SK-N-SH treated with all-trans-retinoic acid at 6 μM for 48 hours (cell line): ENCODE measurements around the gene MTRF1.

Source experiments
- ATAC-seq: fragments of 200-7000 bp; cut with Tn5 transposase; 3 replicates; pipeline ENCODE4 v1.9.1; 2020; ENCODE audit warnings: mild to moderate bottlenecking, moderate library complexity
- BACH2 ChIP-seq: fragments of 250-450 bp; sonication (Bioruptor Pico); IDR thresholded peaks from 2 replicates; pipeline ENCODE4 v1.9.0; 2021; ENCODE audit warnings: mild to moderate bottlenecking, borderline replicate concordance
- CSDC2 ChIP-seq: fragments of 250-450 bp; sonication (Bioruptor Pico); IDR thresholded peaks from 2 replicates; pipeline ENCODE4 v1.5.0; 2020; ENCODE audit warnings: mild to moderate bottlenecking, moderate library complexity
- ESRRG ChIP-seq: fragments of 250-450 bp; sonication (Bioruptor Pico); IDR thresholded peaks from 2 replicates; pipeline ENCODE4 v1.6.1; 2021; ENCODE audit warnings: mild to moderate bottlenecking
- GLIS3 ChIP-seq: fragments of 250-450 bp; sonication (Bioruptor Pico); IDR thresholded peaks from 2 replicates; pipeline ENCODE4 v1.5.0; 2020; ENCODE audit warnings: mild to moderate bottlenecking, moderate library complexity
- ISL1 ChIP-seq: fragments of 250-450 bp; sonication (Bioruptor Pico); IDR thresholded peaks from 2 replicates; pipeline ENCODE4 v2.1.2; 2022; ENCODE audit warnings: mild to moderate bottlenecking, moderate library complexity
- OSR1 ChIP-seq: fragments of 250-450 bp; sonication (Bioruptor Pico); IDR thresholded peaks from 2 replicates; pipeline ENCODE4 v1.8.0; 2022; ENCODE audit warnings: moderate library complexity, mild to moderate bottlenecking, inconsistent platforms
- PPARA ChIP-seq: fragments of 250-450 bp; sonication (Bioruptor Pico); IDR thresholded peaks from 2 replicates; pipeline ENCODE4 v1.5.0; 2020; ENCODE audit warnings: mild to moderate bottlenecking, borderline replicate concordance
- TCF4 ChIP-seq: fragments of 250-450 bp; sonication (Bioruptor Pico); IDR thresholded peaks from 2 replicates; pipeline ENCODE4 v1.8.0; 2021; ENCODE audit warnings: mild to moderate bottlenecking, moderate library complexity, borderline replicate concordance
- ZFP3 ChIP-seq: fragments of 250-450 bp; sonication (Bioruptor Pico); IDR thresholded peaks from 2 replicates; pipeline ENCODE4 v1.5.0; 2020; ENCODE audit warnings: mild to moderate bottlenecking, moderate library complexity
- ZFP30 ChIP-seq: fragments of 450-650 bp; formaldehyde crosslinking; IDR thresholded peaks from 2 replicates; pipeline ENCODE4 v1.5.0; 2022; ENCODE audit warnings: mild to moderate bottlenecking, moderate library complexity
- ZNF70 ChIP-seq: fragments of 450-650 bp; formaldehyde crosslinking; IDR thresholded peaks from 2 replicates; pipeline ENCODE4 v1.5.0; 2020; ENCODE audit warnings: mild to moderate bottlenecking, moderate library complexity
- ZNF8 ChIP-seq: fragments of 450-650 bp; formaldehyde crosslinking; IDR thresholded peaks from 2 replicates; pipeline ENCODE4 v1.5.0; 2020; ENCODE audit warnings: mild to moderate bottlenecking, moderate library complexity
- TF ChIP-seq, protein P1 (sequence below): fragments of 250-450 bp; sonication (Bioruptor Pico); IDR thresholded peaks from 2 replicates; pipeline ENCODE4 v1.5.1; 2021; ENCODE audit warnings: mild to moderate bottlenecking, moderate library complexity
- TF ChIP-seq, protein P2 (sequence below): fragments of 250-450 bp; sonication (Bioruptor Pico); IDR thresholded peaks from 2 replicates; pipeline ENCODE4 v1.5.0; 2020; ENCODE audit warnings: mild to moderate bottlenecking, moderate library complexity
- TF ChIP-seq, protein P3 (sequence below): fragments of 250-450 bp; sonication (Bioruptor Pico); IDR thresholded peaks from 2 replicates; pipeline ENCODE4 v1.8.0; 2020; ENCODE audit warnings: mild to moderate bottlenecking, moderate library complexity, borderline replicate concordance
- TF ChIP-seq, protein P4 (sequence below): fragments of 250-450 bp; sonication (Bioruptor Pico); IDR thresholded peaks from 2 replicates; pipeline ENCODE4 v1.8.0; 2021; ENCODE audit warnings: low read depth, mild to moderate bottlenecking, moderate library complexity, borderline replicate concordance
- TF ChIP-seq, protein P5 (sequence below): fragments of 250-450 bp; sonication (Bioruptor Pico); IDR thresholded peaks from 2 replicates; pipeline ENCODE4 v1.5.1; 2020; ENCODE audit warnings: low read depth, mild to moderate bottlenecking, moderate library complexity

Gene MTRF1

DNA sequence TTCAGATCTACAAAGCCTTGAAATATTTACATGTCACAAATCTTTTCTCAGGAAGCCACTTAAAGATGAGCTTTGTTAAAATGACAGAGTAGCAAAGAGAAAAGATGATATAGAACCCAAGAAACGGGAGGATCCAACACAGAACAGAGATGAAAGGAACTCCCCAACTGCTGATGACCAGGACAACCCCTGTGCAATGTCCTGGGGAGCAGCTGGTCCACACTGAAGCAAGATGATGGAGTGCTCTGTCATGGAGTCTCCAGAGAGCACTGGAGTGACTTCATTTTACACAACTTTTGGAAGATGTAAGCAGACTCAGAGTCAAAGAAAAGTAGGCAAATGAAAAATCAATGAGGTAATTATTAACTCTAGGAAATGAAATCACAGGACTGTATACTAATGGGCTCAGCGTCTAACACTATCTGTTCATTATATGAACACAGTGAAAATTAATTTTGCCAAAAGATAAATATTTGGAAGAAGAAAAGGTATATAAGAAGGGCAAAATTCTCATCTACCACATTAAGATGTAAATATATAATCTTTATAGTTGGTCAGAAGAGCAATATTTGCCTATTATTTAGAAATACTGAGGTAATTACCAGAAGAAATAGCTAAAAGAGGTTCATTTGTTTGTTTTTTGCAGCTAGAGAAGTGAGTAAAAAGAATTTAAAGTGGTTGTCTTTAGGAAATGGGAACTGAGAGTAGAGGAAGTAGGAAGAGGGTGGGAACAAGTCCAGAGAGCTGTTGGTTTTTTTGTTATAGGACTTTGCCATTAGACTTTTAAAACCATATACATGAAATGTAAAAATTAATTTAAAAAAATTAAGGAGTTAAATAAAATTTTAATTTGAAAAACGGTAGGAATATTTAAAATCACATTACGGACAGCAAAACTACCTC, 30.5 kb downstream of the MTRF1 start:
- TF ChIP-seq ZNF8: no peak
- no peak for TF ChIP-seq GLIS3 (CRISPR knock-in tag)
- TF ChIP-seq TCF4 (CRISPR knock-in tag): no peak
- no peak for TF ChIP-seq BACH2 (CRISPR knock-in tag)
- TF ChIP-seq ESRRG (CRISPR knock-in tag): no peak
- TF ChIP-seq ZNF70: no peak
- TF ChIP-seq, protein P1, sequence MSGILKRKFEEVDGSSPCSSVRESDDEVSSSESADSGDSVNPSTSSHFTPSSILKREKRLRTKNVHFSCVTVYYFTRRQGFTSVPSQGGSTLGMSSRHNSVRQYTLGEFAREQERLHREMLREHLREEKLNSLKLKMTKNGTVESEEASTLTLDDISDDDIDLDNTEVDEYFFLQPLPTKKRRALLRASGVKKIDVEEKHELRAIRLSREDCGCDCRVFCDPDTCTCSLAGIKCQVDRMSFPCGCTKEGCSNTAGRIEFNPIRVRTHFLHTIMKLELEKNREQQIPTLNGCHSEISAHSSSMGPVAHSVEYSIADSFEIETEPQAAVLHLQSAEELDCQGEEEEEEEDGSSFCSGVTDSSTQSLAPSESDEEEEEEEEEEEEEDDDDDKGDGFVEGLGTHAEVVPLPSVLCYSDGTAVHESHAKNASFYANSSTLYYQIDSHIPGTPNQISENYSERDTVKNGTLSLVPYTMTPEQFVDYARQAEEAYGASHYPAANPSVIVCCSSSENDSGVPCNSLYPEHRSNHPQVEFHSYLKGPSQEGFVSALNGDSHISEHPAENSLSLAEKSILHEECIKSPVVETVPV (CRISPR knock-in tag): no peak
- TF ChIP-seq OSR1 (CRISPR knock-in tag): no peak
- no peak for TF ChIP-seq PPARA (CRISPR knock-in tag)
- no peak for ATAC-seq

DNA sequence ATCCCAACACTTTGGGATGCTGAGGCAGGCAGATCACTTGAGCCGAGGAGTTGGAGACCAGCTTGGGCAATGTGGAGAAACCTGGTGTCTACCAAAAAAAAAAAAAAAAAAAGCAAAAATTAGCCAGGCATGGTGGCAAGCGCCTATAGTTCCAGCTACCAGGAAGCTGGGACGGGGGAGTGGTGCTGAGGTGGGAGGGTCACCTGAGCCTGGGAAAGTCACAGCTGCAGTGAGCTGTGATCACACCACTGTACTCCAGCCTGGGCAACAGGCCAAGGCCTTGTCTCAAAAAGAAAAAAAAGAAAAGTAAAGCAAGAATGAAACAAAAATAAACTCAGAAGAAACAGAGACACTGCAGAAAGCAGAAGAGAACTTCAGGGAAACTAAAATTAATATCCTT, 31.6 kb downstream of the MTRF1 start:
- TF ChIP-seq ESRRG (CRISPR knock-in tag): no peak
- TF ChIP-seq GLIS3 (CRISPR knock-in tag): no peak
- TF ChIP-seq, protein P2, sequence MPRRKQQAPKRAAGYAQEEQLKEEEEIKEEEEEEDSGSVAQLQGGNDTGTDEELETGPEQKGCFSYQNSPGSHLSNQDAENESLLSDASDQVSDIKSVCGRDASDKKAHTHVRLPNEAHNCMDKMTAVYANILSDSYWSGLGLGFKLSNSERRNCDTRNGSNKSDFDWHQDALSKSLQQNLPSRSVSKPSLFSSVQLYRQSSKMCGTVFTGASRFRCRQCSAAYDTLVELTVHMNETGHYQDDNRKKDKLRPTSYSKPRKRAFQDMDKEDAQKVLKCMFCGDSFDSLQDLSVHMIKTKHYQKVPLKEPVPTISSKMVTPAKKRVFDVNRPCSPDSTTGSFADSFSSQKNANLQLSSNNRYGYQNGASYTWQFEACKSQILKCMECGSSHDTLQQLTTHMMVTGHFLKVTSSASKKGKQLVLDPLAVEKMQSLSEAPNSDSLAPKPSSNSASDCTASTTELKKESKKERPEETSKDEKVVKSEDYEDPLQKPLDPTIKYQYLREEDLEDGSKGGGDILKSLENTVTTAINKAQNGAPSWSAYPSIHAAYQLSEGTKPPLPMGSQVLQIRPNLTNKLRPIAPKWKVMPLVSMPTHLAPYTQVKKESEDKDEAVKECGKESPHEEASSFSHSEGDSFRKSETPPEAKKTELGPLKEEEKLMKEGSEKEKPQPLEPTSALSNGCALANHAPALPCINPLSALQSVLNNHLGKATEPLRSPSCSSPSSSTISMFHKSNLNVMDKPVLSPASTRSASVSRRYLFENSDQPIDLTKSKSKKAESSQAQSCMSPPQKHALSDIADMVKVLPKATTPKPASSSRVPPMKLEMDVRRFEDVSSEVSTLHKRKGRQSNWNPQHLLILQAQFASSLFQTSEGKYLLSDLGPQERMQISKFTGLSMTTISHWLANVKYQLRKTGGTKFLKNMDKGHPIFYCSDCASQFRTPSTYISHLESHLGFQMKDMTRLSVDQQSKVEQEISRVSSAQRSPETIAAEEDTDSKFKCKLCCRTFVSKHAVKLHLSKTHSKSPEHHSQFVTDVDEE (CRISPR knock-in tag): no peak
- no peak for TF ChIP-seq ZFP30 (CRISPR knock-in tag)
- TF ChIP-seq, protein P3, sequence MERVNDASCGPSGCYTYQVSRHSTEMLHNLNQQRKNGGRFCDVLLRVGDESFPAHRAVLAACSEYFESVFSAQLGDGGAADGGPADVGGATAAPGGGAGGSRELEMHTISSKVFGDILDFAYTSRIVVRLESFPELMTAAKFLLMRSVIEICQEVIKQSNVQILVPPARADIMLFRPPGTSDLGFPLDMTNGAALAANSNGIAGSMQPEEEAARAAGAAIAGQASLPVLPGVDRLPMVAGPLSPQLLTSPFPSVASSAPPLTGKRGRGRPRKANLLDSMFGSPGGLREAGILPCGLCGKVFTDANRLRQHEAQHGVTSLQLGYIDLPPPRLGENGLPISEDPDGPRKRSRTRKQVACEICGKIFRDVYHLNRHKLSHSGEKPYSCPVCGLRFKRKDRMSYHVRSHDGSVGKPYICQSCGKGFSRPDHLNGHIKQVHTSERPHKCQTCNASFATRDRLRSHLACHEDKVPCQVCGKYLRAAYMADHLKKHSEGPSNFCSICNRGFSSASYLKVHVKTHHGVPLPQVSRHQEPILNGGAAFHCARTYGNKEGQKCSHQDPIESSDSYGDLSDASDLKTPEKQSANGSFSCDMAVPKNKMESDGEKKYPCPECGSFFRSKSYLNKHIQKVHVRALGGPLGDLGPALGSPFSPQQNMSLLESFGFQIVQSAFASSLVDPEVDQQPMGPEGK: no peak
- TF ChIP-seq ZFP3: no peak
- TF ChIP-seq, protein P4, sequence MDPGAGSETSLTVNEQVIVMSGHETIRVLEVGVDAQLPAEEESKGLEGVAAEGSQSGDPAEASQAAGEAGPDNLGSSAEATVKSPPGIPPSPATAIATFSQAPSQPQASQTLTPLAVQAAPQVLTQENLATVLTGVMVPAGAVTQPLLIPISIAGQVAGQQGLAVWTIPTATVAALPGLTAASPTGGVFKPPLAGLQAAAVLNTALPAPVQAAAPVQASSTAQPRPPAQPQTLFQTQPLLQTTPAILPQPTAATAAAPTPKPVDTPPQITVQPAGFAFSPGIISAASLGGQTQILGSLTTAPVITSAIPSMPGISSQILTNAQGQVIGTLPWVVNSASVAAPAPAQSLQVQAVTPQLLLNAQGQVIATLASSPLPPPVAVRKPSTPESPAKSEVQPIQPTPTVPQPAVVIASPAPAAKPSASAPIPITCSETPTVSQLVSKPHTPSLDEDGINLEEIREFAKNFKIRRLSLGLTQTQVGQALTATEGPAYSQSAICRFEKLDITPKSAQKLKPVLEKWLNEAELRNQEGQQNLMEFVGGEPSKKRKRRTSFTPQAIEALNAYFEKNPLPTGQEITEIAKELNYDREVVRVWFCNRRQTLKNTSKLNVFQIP (CRISPR knock-in tag): no peak
- ATAC-seq: no peak

DNA sequence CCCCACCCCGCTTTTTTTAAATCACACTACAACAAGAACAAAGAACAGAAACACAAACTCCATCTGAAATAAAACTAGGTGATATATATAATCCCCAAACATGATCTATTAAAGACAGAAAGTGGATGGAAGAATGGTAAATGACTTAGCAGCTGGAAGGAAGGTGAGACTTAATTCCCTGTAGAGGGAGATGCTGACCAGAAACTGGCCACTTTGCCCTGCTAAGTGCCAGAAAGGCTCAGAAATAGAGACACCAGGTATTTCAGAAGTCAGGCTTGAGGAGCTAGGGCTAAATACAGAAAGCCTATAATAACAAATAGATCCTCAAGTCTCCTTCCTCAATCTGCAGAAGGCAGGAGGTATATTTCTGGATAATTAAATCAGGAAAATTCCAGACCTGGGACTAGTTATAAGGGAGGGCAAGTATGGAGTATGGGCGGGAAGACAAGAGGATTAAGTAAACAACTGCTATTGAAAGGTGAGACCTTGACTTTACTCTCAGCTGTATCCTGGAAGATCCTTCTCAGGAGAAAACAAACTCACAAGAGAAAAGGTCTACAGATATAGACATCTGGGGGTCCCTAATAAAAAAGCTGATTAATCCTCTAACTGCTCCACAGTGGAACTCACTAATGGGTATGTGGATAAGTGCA, 32.2 kb downstream of the MTRF1 start:
- ATAC-seq: no peak
- TF ChIP-seq, protein P5, sequence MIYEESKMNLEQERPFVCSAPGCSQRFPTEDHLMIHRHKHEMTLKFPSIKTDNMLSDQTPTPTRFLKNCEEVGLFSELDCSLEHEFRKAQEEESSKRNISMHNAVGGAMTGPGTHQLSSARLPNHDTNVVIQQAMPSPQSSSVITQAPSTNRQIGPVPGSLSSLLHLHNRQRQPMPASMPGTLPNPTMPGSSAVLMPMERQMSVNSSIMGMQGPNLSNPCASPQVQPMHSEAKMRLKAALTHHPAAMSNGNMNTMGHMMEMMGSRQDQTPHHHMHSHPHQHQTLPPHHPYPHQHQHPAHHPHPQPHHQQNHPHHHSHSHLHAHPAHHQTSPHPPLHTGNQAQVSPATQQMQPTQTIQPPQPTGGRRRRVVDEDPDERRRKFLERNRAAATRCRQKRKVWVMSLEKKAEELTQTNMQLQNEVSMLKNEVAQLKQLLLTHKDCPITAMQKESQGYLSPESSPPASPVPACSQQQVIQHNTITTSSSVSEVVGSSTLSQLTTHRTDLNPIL (CRISPR knock-in tag): no peak
- TF ChIP-seq ISL1 (CRISPR knock-in tag): no peak

DNA sequence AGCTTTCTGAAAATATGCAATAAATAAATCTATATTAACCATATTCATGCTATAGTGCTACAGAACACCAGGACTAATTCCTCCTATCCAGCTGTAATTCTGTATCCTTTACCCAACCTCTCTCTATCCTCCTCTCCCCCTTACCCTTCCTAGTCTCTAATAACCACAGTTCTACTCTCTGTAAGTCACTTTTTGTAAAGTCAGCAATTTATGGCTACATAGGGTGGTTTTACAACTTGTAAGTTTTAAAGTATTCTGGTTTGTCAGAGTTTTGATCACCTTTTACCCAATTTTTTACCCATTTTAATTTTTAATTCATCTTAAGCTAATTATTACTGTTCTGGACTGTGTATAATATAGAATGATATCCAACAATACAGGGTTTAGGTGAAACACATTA, 34.0 kb downstream of the MTRF1 start:
- no peak for ATAC-seq
- TF ChIP-seq PPARA (CRISPR knock-in tag): no peak
- TF ChIP-seq TCF4 (CRISPR knock-in tag): no peak
- TF ChIP-seq ISL1 (CRISPR knock-in tag): no peak
- TF ChIP-seq CSDC2 (CRISPR knock-in tag): no peak
- TF ChIP-seq, protein P2 (CRISPR knock-in tag): no peak
- TF ChIP-seq, protein P3: no peak
- TF ChIP-seq ZNF70: no peak
